Measurements from ENCODE around the gene VPS16. TPM values are rescaled to one million over a fixed set of nuclear protein-coding genes. Genes with fewer than 3 reads are reported as not detected.
"Not testable (repeated sequence)": the region's sequence is repeated elsewhere in the genome, so short reads cannot be mapped to it uniquely, and the experiment has no call there.

VPS16 gene
- total and polyA plus RNA-seq, 2 of the 8 experiments (the other 6 are each of a cell fraction or from before 2014, with no cell fraction given): 23.8 to 25.9 TPM

DNA sequence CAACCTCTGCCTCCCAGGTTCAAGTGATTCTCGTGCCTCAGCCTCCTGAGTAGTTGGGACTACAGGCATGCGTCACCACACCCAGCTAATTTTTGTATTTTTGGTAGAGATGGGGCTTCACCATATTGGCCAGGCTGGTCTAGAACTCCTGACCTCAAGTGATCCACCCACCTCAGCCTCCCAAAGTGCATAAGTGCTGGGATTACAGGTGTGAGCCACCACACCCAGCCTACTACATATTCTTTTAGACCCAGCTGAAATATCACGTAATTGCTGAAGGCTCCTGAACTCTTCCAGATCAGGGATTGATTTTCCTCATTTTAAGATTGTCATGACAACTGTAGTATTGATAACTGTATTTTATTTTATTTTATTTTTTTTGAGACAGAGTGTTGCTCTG, 54.6 kb downstream of the VPS16 start:
- DNase-seq (ENCODE audit: low read depth in 1 of 2, low spot score in 2 of 2); H3K4me2 ChIP-seq (ENCODE audit: insufficient read depth in 1 of 2, low read depth in 2 of 2, low read length in 2 of 2); H3K4me1 ChIP-seq (replicated peaks in 1 of 4; ENCODE audit: control insufficient read depth in 3 of 4, insufficient read depth in 4 of 4, low read length in 3 of 4); H4K5ac ChIP-seq (ENCODE audit: insufficient read length, low read depth, low read length); H2BK20ac ChIP-seq (ENCODE audit: low read length); H3K27ac ChIP-seq (ENCODE audit: low read depth, low read length); H3K9me3 ChIP-seq (ENCODE audit: insufficient read depth in 2 of 2, low read depth in 1 of 2, low read length in 1 of 2); H2AK5ac ChIP-seq (ENCODE audit: low read depth, low read length); H4K20me1 ChIP-seq (replicated peaks in 1 of 2; ENCODE audit: control insufficient read depth in 1 of 2, insufficient read depth in 2 of 2, low read length in 2 of 2); H2BK120ac ChIP-seq (replicated peaks; ENCODE audit: low read depth, low read length); H3K56ac ChIP-seq (replicated peaks; ENCODE audit: insufficient read length, low read depth, low read length); H4K8ac ChIP-seq (ENCODE audit: extremely low read depth, insufficient read depth, low read length); H3K23me2 ChIP-seq (ENCODE audit: low read depth, low read length); H3K79me1 ChIP-seq (ENCODE audit: low read depth, low read length); H3K36me3 ChIP-seq (ENCODE audit: control insufficient read depth in 2 of 4, insufficient read depth in 4 of 4, low read length in 3 of 4); H3K18ac ChIP-seq (ENCODE audit: extremely low read depth, low read length); H3K23ac ChIP-seq (ENCODE audit: insufficient read length); H2AFZ ChIP-seq (ENCODE audit: low read length); H3K9ac ChIP-seq (replicated peaks in 1 of 4; ENCODE audit: extremely low read depth in 1 of 4, low read depth in 3 of 4, low read length in 3 of 4); H3K4ac ChIP-seq (replicated peaks; ENCODE audit: insufficient read length, low read depth, low read length); H2BK12ac ChIP-seq (ENCODE audit: low read depth, low read length); H3K14ac ChIP-seq (ENCODE audit: insufficient read length); FAIRE-seq; H4K91ac ChIP-seq (replicated peaks; ENCODE audit: insufficient read length, low read length); H2BK15ac ChIP-seq (ENCODE audit: low read length); CTCF ChIA-PET (ENCODE audit: partially characterized antibody); H3K4me3 ChIP-seq (ENCODE audit: extremely low read depth in 1 of 4, insufficient read depth in 2 of 4, low read depth in 3 of 4, low read length in 4 of 4); H3K27me3 ChIP-seq (replicated peaks in 1 of 4; ENCODE audit: control insufficient read depth in 3 of 4, extremely low read depth in 1 of 4, insufficient read depth in 3 of 4, low read length in 3 of 4); H2BK5ac ChIP-seq (ENCODE audit: low read depth, low read length): not testable (repeated sequence)
- peaks cover 2 to 71% of the 10 kb centered on the region in 2 experiments for H3K79me2 ChIP-seq (ENCODE audit: control insufficient read depth in 1 of 2, insufficient read depth in 2 of 2, low read length in 2 of 2)
- POLR2A ChIA-PET (ENCODE audit: partially characterized antibody): interaction anchor here (1.1 kb wide), 1 partner anchor 22 kb away, joined by 3 read pairs; the partner anchor contains the start of gene PTPRA
- 95% methylated on average over 3 of the region's 3 CpGs; no CpG with 5 or more reads in 1 of the 2 experiments for WGBS, 2 experiments (ENCODE audit: extremely low coverage in 1 of 2, insufficient coverage in 1 of 2, insufficient read length in 1 of 2, insufficient replicate concordance in 2 of 2, low coverage in 1 of 2, low lambda C conversion rate in 2 of 2, missing lambda C conversion rate in 1 of 2)
